Stimulated activated CD8-positive, alpha-beta memory T cell treated with anti-CD3 and anti-CD28 coated beads, Interleukin-4, amount 100 ng/mL, for 24 hours (primary cell): ENCODE measurements around the gene GRM2.
A peak's percentile ranks its signal among the peaks of the same experiment; 100 is the strongest.

Experiments
- DNase-seq: peaks from one replicate; pipeline ENCODE4 v3.0.0-alpha.2; 2020; ENCODE audit warnings: low read depth

Gene GRM2

DNA sequence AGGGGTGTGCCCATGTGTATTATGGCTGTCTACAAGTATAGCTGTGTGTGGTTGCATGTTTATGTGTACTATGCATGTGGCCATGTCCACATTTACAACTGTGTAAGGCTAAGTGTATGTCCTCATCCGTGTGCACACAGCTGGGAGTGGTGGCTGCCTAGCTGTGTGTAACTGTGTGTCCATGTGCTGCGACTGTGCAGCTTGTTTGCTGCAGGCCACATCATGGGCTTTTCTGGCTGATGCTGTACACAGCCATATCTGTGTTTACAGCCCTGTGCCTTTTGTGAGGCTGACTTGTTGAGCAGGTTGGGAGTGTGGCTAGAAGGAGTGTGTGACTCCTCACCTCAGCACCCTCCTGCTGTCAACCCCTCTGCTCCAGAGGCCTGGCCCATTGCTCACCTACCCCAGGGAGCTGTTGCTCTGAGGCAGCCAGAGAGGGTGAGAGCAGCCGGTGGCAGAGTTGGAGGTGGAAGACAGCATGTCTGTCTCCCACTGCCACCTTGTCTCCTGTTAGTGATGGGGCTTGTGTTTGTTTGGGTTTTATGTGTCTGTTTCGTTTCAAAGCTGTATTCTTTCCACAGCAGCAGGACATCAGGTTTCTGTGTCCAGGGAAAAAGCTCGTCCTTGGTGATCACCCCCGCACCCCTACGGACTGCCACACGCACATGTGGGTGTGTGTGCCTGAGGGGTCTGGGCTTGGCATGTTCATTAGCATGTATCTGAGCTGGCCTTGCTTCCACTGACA is 1.4 kb upstream of the GRM2 start:
- DNase-seq, result no peak

DNA sequence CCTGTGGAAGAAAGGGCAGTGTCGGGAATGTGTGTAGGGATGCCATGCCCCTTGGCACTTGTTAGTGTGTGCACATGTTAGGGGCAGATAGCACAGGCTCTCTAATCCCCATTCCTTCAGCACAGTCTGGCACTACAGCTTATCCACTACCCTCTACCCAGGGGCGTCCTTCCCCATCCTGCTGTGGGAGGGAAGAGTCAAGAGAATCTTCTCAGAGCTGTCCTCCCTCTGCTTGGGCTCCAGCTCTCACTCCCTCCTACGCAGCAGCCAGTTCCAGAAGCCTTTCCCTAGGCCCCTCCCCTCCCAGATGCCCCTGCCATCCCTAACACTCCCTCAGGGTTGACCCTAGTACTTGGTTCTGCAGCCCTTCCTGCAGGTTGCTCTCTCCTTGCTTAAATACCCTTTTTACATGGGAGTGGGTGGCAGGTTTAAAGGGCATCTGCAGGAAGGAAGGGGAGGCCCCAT is 815 bp upstream of the GRM2 start:
- DNase-seq, result no peak

DNA sequence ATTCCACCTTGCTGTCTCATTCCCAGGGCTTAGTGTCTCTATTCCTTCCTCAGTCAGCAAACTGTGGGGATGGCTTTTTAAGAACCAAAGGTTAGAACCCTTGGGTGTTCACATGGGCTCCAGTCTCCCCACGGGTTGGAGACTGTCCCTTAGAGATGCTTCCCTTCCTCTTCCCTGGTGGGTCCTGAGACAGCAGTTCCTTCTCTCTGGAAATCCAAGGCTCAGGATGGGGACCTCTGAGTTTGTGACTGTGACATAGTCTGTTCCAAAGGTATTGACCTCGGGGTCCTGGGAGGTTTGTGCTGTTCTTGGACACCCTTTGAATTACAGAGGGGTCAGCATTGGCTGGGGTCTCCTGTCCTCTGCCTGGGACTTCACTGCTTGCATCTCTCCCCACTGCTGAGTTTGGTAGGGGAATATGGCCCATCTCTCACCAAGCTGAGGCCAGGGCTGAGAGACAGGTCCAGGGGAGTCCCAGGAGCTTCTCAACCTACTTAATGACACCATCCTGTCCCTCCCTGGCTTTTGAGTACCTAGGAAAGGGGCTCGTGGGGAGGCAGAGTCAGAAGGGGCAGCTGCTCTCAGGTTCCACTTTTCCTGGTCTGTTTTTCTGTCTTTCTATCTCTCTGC is 1.5 kb downstream of the GRM2 start:
- no peak for DNase-seq

DNA sequence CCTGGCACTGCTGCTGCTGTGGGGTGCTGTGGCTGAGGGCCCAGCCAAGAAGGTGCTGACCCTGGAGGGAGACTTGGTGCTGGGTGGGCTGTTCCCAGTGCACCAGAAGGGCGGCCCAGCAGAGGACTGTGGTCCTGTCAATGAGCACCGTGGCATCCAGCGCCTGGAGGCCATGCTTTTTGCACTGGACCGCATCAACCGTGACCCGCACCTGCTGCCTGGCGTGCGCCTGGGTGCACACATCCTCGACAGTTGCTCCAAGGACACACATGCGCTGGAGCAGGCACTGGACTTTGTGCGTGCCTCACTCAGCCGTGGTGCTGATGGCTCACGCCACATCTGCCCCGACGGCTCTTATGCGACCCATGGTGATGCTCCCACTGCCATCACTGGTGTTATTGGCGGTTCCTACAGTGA is 2.1 kb downstream of the GRM2 start:
- DNase-seq, result no peak

DNA sequence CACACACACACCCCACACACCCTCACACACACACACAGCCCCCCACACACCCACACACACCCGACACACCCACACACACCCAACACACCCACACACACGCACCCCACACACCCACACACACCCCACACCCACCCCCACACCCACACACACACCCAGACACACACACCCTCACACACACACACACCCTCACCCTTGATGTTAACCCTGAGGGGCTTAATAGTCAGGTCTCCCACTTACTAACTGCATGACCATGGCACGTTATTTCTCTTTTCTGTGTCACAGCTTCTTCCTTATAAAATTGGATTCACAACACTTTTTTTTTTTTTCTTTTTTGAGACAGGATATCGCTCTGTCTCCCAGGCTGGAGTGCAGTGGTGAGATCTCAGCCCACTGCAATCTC is 2.8 kb downstream of the GRM2 start:
- no peak for DNase-seq

DNA sequence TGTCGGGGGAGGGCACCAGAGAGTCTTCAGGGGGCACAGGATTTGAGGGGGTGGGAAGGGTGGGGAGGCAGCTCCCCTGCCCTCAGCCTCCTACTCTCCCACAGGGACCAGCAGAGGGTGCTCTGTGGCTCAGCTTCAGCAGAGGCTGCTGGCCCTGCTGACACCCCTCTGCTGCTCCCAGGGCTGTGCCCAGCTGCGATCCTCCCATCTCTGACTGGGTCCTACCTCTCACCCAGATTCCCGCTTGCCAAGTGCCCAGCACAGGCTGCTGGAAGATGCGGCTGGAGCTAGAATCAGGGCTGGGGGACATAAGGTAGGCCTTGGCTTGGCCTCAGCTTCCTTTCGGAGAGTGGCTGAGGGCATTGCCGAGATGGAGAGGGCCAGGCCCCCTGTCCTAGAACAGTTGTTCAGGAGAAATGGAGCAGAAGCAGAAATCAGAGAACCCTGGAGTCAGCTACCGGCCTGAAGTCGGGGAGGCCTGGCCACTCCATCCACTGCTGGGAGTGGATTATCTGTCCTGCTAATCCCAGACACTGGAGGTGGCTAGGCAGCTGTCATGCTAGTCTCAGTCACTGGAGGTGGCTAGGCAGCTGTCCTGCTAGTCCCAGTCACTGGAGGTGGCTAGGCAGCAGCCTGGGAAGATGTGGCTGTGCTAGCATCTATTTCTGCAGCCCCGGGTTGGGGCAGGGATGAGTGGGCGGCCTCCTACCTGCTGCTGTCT is 3.9 kb downstream of the GRM2 start:
- no peak for DNase-seq

DNA sequence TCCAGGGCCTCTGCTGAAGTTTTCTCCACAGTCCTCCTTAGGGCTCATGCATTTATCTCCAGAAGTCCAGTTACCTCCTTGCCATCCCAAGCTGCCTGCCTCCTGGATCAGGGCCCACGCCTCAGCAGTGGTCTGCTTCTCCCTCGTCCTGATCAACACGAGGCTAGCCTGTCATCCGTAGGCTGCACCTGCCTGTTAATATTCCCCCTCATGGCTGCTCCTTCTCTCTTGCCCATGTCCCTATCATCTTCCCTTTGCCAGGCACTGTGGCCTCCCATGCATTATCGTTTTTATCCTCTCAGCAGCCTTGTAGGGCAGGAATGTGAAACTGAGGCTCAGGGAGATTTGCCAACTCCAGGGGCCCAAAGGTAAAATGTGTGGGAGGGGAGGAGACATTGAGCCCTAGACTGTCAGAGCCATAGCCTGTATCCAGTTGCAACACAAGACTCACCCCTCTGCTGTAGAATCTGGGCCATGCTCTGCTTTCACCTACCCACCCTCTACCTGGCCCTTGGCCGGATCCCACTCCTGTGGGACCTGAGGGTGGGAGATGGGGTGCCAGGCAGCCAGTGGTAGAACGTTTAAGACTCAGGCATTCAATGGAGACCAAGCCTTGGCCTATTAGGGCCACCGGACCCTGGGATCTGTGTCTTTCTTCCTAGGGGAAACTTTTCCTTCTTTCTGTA is 4.6 kb downstream of the GRM2 start:
- no peak for DNase-seq

DNA sequence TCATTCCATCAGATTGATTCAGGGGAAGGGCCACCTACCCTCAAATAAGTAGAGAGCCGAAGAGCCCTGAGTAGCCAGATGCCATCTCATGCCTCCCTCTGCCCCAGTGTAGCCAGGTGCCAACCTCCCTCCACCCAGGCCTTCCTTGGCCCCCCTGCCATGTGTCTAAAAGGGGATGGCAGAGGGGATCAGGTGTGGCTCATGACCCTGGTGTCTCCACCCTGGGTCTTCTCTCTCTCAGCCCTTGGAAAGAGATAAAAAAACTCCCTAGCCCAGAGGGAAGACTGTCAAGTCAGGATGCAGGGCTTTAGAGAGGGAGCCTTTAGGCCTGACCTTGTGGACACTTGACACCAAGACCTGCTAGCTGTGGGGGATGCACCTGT is 5.2 kb downstream of the GRM2 start:
- no peak for DNase-seq

DNA sequence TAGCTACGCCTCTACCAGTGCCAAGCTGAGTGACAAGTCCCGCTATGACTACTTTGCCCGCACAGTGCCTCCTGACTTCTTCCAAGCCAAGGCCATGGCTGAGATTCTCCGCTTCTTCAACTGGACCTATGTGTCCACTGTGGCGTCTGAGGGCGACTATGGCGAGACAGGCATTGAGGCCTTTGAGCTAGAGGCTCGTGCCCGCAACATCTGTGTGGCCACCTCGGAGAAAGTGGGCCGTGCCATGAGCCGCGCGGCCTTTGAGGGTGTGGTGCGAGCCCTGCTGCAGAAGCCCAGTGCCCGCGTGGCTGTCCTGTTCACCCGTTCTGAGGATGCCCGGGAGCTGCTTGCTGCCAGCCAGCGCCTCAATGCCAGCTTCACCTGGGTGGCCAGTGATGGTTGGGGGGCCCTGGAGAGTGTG is 5.7 kb downstream of the GRM2 start:
- DNase-seq, result no peak

DNA sequence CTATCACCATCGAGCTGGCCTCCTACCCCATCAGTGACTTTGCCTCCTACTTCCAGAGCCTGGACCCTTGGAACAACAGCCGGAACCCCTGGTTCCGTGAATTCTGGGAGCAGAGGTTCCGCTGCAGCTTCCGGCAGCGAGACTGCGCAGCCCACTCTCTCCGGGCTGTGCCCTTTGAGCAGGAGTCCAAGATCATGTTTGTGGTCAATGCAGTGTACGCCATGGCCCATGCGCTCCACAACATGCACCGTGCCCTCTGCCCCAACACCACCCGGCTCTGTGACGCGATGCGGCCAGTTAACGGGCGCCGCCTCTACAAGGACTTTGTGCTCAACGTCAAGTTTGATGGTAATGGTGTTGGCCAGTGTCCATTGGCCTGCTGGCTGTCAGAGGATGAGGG is 6.1 kb downstream of the GRM2 start:
- no peak for DNase-seq

DNA sequence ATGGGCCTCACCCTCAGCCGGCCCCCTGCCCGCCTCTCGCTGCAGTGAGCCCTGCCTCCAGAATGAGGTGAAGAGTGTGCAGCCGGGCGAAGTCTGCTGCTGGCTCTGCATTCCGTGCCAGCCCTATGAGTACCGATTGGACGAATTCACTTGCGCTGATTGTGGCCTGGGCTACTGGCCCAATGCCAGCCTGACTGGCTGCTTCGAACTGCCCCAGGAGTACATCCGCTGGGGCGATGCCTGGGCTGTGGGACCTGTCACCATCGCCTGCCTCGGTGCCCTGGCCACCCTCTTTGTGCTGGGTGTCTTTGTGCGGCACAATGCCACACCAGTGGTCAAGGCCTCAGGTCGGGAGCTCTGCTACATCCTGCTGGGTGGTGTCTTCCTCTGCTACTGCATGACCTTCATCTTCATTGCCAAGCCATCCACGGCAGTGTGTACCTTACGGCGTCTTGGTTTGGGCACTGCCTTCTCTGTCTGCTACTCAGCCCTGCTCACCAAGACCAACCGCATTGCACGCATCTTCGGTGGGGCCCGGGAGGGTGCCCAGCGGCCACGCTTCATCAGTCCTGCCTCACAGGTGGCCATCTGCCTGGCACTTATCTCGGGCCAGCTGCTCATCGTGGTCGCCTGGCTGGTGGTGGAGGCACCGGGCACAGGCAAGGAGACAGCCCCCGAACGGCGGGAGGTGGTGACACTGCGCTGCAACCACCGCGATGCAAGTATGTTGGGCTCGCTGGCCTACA is 8.5 kb downstream of the GRM2 start:
- DNase-seq, result no peak

DNA sequence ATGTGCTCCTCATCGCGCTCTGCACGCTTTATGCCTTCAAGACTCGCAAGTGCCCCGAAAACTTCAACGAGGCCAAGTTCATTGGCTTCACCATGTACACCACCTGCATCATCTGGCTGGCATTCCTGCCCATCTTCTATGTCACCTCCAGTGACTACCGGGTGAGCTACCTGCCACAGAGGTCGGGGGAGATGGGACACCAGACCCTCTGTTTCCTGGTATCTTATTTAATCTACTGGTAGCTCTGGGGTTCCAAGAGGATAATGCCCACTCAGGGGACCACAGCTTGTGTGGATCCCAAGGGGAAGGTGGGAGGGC is 9.1 kb downstream of the GRM2 start:
- DNase-seq, result no peak

DNA sequence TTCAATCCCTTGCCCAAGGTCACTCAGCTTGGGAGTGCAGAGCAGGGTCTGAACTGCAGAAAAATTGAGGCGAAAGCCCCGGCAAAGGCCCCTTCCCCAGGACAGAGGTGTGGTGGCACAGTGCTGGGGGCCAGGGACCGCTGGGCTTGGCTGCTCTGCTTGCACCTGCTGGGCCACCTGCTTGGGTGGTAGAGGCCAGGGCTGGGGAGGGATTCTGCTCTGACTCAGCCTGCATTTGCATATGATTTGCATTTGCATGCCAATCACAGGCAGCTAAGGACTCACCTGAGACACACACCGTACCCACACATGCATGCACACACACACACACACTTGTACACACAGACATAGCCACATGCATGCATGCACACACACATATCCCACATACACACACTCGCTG is 9.9 kb downstream of the GRM2 start:
- no peak for DNase-seq

DNA sequence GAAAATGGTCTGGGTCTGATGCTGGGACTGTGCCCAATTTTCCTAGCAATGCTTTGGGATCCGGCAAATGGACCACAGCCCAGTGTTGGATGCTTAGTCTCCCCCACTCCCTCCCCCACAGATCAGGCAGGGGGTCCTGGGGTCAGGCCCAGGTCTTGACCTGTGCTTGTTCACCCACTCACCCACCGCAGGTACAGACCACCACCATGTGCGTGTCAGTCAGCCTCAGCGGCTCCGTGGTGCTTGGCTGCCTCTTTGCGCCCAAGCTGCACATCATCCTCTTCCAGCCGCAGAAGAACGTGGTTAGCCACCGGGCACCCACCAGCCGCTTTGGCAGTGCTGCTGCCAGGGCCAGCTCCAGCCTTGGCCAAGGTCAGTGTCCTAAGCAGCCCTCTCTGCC is 10.6 kb downstream of the GRM2 start:
- no peak for DNase-seq

DNA sequence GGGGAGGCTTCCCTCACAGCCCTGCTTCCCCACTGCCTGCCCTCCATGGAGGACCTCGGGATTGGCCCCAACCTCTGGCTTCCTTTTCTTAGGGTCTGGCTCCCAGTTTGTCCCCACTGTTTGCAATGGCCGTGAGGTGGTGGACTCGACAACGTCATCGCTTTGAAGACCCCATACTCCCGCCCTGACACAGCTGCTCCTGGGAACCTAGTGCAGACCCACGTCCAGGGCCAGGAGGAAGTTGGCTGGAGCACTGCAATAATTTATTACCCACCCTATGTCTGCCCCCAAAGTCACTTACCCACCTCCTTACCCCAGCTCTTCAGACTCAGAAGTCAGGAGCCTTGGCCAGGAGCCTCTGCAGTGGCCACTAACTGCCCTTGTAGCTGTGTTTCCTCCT is 11.1 kb downstream of the GRM2 start:
- DNase-seq, result no peak

DNA sequence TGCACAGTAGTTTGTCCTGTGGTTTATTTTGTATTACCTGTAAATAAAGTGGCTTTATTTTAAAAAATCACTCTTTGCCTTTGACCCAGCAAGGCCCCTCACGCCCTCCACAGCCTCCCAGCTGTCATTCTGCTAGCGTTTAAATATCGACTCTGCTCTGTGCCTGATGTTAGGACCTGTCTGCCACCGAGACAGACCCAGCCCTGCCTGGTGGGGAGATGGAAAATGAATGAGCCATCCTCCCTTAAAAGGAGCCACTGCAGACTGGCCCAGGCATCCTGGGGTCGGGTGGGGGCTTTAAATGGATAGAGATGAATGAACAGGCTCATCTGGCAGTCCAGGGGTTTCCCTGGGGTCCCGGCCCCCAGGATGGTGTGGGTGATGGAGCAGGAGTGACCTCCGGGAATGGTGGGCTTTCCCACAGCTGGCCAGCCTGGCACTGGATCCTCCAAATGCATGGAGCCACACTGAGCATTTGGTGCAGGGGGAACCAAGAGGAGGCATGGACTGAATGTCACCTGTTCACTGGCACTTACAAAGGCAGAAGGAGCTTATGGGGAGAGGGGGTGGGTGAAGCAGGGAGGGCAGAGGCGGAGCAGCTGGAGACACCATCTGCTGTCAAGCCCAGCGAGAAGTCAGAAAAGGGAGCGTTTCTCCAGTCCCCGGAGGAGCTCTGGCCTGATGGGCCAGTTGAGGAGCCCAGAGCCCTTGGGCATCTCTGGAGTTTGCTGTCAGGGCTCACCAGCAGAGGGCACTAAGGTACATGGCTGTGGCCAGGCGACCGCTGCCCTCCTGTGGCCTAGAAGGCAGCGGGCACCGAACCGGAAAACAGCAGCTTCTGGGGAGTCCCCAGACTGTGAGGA is 11.9 kb downstream of the GRM2 start:
- peak; percentile 28 for DNase-seq

DNA sequence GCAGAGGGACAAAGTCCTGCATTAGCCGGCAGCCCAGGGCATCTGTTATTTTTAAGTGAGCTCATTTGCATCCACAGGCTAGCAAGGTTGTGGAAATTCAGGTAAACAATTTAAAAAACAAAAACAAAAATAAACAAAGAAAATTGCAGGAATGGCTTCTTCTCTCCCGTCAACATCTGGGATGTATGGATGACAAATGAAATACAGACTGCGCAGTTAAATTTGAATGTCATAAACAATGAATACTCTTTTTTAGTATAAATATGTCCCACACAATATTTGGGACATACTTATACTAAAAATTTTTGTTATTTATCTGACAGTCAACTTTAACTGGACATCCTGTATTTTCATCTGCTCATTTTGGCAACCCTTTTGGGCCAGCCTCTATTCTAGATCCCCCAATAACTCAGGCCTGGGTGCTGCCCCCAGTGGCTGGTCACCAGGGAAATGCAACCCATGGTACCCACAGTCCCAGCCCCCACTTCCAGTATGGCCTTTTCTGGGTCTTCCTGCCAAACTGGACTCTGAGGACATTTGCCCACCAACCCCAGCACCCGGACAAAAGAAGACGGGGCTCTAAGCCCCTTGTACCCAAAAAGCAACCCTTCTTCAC is 12.7 kb downstream of the GRM2 start:
- DNase-seq, result no peak

DNA sequence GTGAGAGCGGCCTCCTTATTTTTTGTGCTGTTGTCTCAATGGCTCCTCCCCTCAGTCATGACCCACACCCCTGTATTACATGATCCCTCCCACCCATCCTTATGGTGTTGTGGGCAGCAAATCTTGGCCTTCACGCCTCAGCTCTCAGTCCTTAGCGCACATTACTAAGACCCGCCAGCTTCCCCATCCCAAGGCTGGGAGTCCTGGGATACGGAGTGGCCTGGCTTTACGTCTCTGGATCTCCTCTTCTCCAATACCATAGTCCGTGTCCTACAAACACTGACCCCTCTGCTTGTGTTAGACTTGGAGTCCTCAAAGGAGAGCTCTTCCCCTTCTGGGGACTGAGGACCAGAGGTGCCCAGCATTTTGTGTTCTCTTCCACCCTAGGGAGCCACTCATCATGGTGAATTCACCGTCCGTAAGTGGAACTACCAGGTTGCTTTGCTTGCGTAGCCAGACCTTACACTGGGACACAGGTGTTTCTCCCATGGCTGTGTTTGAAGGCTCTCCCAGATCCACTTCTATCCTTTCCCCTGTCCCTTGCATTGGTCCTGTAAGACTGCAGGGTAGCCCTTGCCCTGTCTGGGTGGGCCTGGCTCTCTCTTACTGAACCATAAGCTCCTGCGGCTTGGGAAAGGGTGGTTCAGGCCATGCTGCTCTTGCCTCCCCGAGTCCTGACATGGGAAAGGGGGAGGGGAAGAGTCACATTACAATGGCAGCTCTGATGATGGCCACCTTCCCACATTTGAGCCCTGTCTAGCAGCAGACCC is 13.6 kb downstream of the GRM2 start:
- no peak for DNase-seq

DNA sequence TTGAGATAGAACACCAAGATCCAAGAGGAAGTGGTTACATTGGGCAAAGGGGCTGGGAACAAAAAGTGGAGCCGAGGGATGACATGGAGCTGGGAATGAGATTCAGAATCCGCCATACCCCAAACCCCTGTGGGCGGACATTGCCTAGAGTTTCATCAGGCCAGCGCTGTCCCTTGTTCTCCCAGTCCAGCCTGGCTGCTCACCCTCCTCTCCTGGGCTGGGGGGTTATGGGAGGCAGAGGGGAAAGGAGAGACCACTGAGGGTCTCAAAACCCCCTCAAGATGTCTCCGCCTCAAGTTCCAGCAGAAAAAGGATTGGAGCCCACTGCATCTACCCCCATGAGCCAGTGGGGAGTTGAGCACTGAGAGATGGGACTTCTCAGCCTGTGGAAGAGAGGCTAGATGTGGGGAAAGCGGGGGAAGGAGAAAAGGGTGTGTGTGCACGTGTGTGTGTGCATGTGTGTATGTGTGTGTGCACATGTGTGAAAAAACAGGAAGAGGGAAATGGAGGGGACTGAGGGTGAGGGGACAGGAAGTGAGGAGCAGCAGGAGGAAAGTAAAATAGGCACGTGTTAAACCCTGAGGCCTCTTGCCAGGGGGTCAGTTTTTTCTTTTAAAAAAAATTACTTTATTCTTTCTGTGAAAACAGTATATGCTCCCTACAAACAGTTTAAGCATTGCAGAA is 14.3 kb downstream of the GRM2 start:
- no peak for DNase-seq
